Keratinocyte (primary cell): ENCODE results near the gene UBE3A.

Experiments used
- CTCF ChIP-seq, 3 experiments: IDR thresholded peaks in 1 of 3; conservative IDR thresholded peaks in 1 of 3; optimal IDR thresholded peaks in 1 of 3; 2 replicates in 2 of 3; 3 replicates in 1 of 3; pipeline versions ENCODE3 to v1.5.1; 2011; ENCODE audit warnings: low read length in 3 of 3, mild to moderate bottlenecking in 3 of 3, moderate library complexity in 2 of 3, control low read depth in 1 of 3, inconsistent platforms in 1 of 3; ENCODE audit not compliant: insufficient read depth in 2 of 3; ENCODE audit errors: extremely low read depth in 1 of 3
- EZH2 ChIP-seq: IDR thresholded peaks from one replicate; pipeline ENCODE4 v1.6.1; 2012; ENCODE audit warnings: inconsistent platforms, mild to moderate bottlenecking, low read length, moderate library complexity

GRCh38 chr15:25486051-25486450, 47.2 kb upstream of the UBE3A start:
- TF ChIP-seq CTCF (optimal IDR thresholded peaks at IDR 0.05 in 1 of 3, IDR thresholded peaks at IDR 0.05 in 1 of 3, conservative IDR thresholded peaks at IDR 0.05 in 1 of 3; ENCODE audit: extremely low read depth in 1 of 3, insufficient read depth in 2 of 3, low read length in 3 of 3) (no peak), EZH2 (no peak)
